DOHH2 (cell line): ENCODE measurements around the gene CUL3.

Source experiments
- EZH2phosphoT487 ChIP-seq: fragments of 200-600 bp; sonication (generic); IDR thresholded peaks from 2 replicates; pipeline ENCODE4 v1.6.1; 2017; ENCODE audit warnings: borderline replicate concordance, mild to moderate bottlenecking, antibody characterized with exemption, low read length, moderate library complexity, mixed read lengths
- TF ChIP-seq, protein P1 (sequence below): fragments of 200-600 bp; sonication (generic); IDR thresholded peaks from one replicate; pipeline ENCODE4 v1.5.1; 2014; ENCODE audit warnings: antibody characterized with exemption, mild to moderate bottlenecking, low read depth, low read length; ENCODE audit not compliant: poor library complexity, severe bottlenecking

DNA sequence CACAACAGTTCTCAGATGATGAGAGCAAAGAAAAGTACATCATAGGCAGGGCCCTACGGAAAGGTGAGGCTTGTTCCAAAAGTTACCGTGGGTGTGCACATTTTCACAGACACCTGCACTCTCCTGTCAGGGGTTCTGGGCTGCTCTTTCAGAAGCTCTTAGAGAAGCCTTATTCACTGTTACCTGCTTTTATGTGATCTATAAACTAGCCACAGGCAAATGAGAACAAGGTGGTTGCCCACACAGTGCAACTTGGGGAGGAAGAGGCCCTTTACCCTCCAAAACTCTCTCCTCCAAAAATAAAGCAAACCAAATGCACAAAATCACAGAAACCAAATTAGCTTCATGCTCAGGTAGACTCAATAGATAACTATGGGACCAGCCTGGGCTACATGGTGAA is 11.1 kb upstream of the CUL3 start:
- TF ChIP-seq, protein P1, sequence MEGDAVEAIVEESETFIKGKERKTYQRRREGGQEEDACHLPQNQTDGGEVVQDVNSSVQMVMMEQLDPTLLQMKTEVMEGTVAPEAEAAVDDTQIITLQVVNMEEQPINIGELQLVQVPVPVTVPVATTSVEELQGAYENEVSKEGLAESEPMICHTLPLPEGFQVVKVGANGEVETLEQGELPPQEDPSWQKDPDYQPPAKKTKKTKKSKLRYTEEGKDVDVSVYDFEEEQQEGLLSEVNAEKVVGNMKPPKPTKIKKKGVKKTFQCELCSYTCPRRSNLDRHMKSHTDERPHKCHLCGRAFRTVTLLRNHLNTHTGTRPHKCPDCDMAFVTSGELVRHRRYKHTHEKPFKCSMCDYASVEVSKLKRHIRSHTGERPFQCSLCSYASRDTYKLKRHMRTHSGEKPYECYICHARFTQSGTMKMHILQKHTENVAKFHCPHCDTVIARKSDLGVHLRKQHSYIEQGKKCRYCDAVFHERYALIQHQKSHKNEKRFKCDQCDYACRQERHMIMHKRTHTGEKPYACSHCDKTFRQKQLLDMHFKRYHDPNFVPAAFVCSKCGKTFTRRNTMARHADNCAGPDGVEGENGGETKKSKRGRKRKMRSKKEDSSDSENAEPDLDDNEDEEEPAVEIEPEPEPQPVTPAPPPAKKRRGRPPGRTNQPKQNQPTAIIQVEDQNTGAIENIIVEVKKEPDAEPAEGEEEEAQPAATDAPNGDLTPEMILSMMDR = no peak
- no peak for TF ChIP-seq EZH2phosphoT487
